NT2/D1 (cell line): ENCODE measurements around the gene PKP3.

ENCODE experiments used
- DNase-seq: peaks from one replicate; pipeline ENCODE4 v3.0.0-alpha.2; 2011; ENCODE audit warnings: low read depth, low spot score
- H3K27me3 ChIP-seq: 2 replicates; pipeline ENCODE4 v1.6.0; 2011; ENCODE audit warnings: mild to moderate bottlenecking; ENCODE audit not compliant: insufficient read length, insufficient read depth
- H3K36me3 ChIP-seq: 2 replicates; pipeline ENCODE4 v1.6.1; 2011; ENCODE audit warnings: mild to moderate bottlenecking, low read length, mixed read lengths; ENCODE audit not compliant: insufficient read depth, insufficient read length
- H3K4me1 ChIP-seq: 2 replicates; pipeline ENCODE4 v1.5.1; 2011; ENCODE audit not compliant: insufficient read depth, insufficient read length
- H3K4me3 ChIP-seq: 2 replicates; pipeline ENCODE4 v1.5.1; 2011; ENCODE audit warnings: low read depth; ENCODE audit not compliant: insufficient read length
- H3K9ac ChIP-seq: 2 replicates; pipeline ENCODE4 v1.6.0; 2011; ENCODE audit warnings: low read depth; ENCODE audit not compliant: insufficient read length
- H3K9me3 ChIP-seq: 2 replicates; pipeline ENCODE4 v1.5.1; 2011; ENCODE audit warnings: mild to moderate bottlenecking, low read length; ENCODE audit not compliant: insufficient read depth
- SUZ12 ChIP-seq: IDR thresholded peaks from 2 replicates; pipeline ENCODE4 v1.6.1; 2011; ENCODE audit not compliant: insufficient read length, insufficient read depth; ENCODE audit errors: extremely low read depth
- YY1 ChIP-seq: IDR thresholded peaks from 2 replicates; pipeline ENCODE4 v1.6.1; 2011; ENCODE audit not compliant: insufficient read length, insufficient read depth
- ZNF274 ChIP-seq: IDR thresholded peaks from 2 replicates; pipeline ENCODE4 v1.6.1; 2011; ENCODE audit warnings: mild to moderate bottlenecking, low read depth, low read length

Gene PKP3

GRCh38 chr11:403761-404431 is 9.9 kb downstream of the PKP3 start:
- Histone ChIP-seq H3K27me3 (peaks cover 14% of the 10 kb centered on the region), H3K9me3 (peaks cover 8% of the 10 kb centered on the region; the same call in 1 of the 2 replicates), H3K4me3 (no peak overlapping the region), H3K36me3 (no peaks in the 10 kb centered on the region), H3K4me1 (peaks cover 20% of the 10 kb centered on the region), H3K9ac (no peak overlapping the region)
- TF ChIP-seq YY1, result no peak
- no peak for TF ChIP-seq SUZ12
- TF ChIP-seq ZNF274, result no peak
- DNase-seq, result no peak

- H3K4me1 ChIP-seq, result peaks cover 20% of the 10 kb centered on the region
- peaks cover 7% of the 10 kb centered on the region; the same call in 1 of the 2 replicates for H3K9me3 ChIP-seq
- no peak overlapping the region for H3K9ac ChIP-seq
- no peaks in the 10 kb centered on the region for H3K36me3 ChIP-seq
- TF ChIP-seq SUZ12 (no peak), YY1 (no peak), ZNF274 (no peak)
- H3K4me3 ChIP-seq, result no peak overlapping the region
- DNase-seq, result no peak
- H3K27me3 ChIP-seq, result peaks cover 15% of the 10 kb centered on the region
Measured at GRCh38 chr11:404551-405264, 10.7 kb downstream of the PKP3 start.

- Histone ChIP-seq H3K36me3 (no peaks in the 10 kb centered on the region), H3K9me3 (no peaks in the 10 kb centered on the region), H3K27me3 (peaks cover 15% of the 10 kb centered on the region), H3K9ac (peak overlapping the region; percentile 82), H3K4me3 (no peak overlapping the region), H3K4me1 (peaks cover 20% of the 10 kb centered on the region)
- TF ChIP-seq SUZ12 (no peak), ZNF274 (no peak), YY1 (no peak)
- no peak for DNase-seq
Measured at GRCh38 chr11:405323-405953, 11.4 kb downstream of the PKP3 start.

- no peak for TF ChIP-seq SUZ12
- no peak for TF ChIP-seq YY1
- TF ChIP-seq ZNF274, result no peak
- no peak for DNase-seq
- Histone ChIP-seq H3K9me3 (no peaks in the 10 kb centered on the region), H3K4me3 (peak overlapping the region; percentile 57), H3K27me3 (peaks cover 15% of the 10 kb centered on the region), H3K36me3 (no peaks in the 10 kb centered on the region), H3K4me1 (peaks cover 20% of the 10 kb centered on the region), H3K9ac (peak overlapping the region; percentile 82)
Measured at GRCh38 chr11:405954-406795, 12.2 kb downstream of the PKP3 start.

GRCh38 chr11:406796-407650 is 13.0 kb downstream of the PKP3 start:
- peaks cover 20% of the 10 kb centered on the region for H3K4me1 ChIP-seq
- peak overlapping the region; percentile 82 for H3K9ac ChIP-seq
- TF ChIP-seq SUZ12, result no peak
- no peak for TF ChIP-seq YY1
- H3K36me3 ChIP-seq, result no peaks in the 10 kb centered on the region
- peak; percentile 58 for DNase-seq
- H3K4me3 ChIP-seq, result peak overlapping the region; percentile 57
- no peaks in the 10 kb centered on the region for H3K9me3 ChIP-seq
- peaks cover 15% of the 10 kb centered on the region for H3K27me3 ChIP-seq

DNA sequence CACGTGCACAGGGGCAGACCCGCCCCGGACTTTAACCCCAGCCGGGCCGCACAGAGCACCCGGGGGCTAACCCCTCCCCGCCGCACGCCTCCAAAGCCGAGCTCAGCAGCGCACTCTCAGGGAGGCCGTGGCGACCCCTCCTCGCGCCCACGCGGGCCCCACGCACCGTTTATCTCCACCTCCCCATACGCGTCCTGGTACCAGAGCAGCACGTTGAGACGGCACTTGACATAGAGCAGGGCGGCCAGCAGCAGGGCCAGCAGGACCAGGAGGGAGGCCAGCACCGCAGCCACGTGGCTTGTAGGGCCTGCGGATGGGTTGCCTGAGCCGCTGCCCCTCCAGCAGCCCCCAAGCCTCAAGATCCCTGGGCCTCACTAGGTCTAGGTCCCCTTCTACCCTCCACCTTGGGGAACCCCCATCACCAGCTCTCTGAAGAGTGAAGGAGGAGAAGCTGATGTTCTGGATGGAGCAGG is 13.7 kb downstream of the PKP3 start:
- no peak for DNase-seq
- no peak overlapping the region for H3K4me3 ChIP-seq
- no peak overlapping the region for H3K9ac ChIP-seq
- no peaks in the 10 kb centered on the region for H3K9me3 ChIP-seq
- peaks cover 15% of the 10 kb centered on the region for H3K27me3 ChIP-seq
- H3K4me1 ChIP-seq, result peaks cover 20% of the 10 kb centered on the region
- no peaks in the 10 kb centered on the region for H3K36me3 ChIP-seq
- no peak for TF ChIP-seq ZNF274
- no peak for TF ChIP-seq YY1
